Immature natural killer cell (primary cell): Measurements from ENCODE around the gene USO1. TPM values are rescaled to one million over a fixed set of nuclear protein-coding genes. Genes with fewer than 3 reads are reported as not detected.
"Not testable (repeated sequence)": the region's sequence is repeated elsewhere in the genome, so short reads cannot be mapped to it uniquely, and the experiment has no call there.

Experiments used
- DNase-seq, 3 donors: peaks; one replicate each; pipeline ENCODE4 v3.0.0; 2022; ENCODE audit warnings: mixed read lengths in 1 of 3
- H3K27ac Mint-ChIP-seq, 6 donors: one replicate each; pipeline ENCODE4 v1.8.0; 2020; ENCODE audit warnings: mixed read lengths in 6 of 6, mild to moderate bottlenecking in 5 of 6, inconsistent platforms in 4 of 6, moderate library complexity in 3 of 6
- H3K27me3 Mint-ChIP-seq, 3 donors: one replicate each; pipeline ENCODE4 v1.8.0; 2020 to 2021; ENCODE audit warnings: low read depth in 3 of 3, mild to moderate bottlenecking in 3 of 3, mixed read lengths in 3 of 3, moderate library complexity in 3 of 3, inconsistent platforms in 1 of 3
- H3K36me3 Mint-ChIP-seq, 3 donors: one replicate each; pipeline ENCODE4 v1.8.0; 2020; ENCODE audit warnings: mixed read lengths in 3 of 3, inconsistent platforms in 2 of 3, mild to moderate bottlenecking in 2 of 3
- H3K4me1 Mint-ChIP-seq, 2 donors: one replicate each; pipeline ENCODE4 v1.8.0; 2020; ENCODE audit warnings: inconsistent platforms in 2 of 2, mild to moderate bottlenecking in 2 of 2, mixed read lengths in 2 of 2, moderate library complexity in 1 of 2
- H3K4me3 Mint-ChIP-seq, 5 donors: one replicate each; pipeline ENCODE4 v1.8.0; 2020; ENCODE audit warnings: mild to moderate bottlenecking in 5 of 5, mixed read lengths in 5 of 5, inconsistent platforms in 3 of 5, moderate library complexity in 3 of 5
- H3K9me3 Mint-ChIP-seq, 6 donors: one replicate each; pipeline ENCODE4 v1.8.0; 2020; ENCODE audit warnings: mild to moderate bottlenecking in 6 of 6, mixed read lengths in 6 of 6, inconsistent platforms in 4 of 6, moderate library complexity in 3 of 6
- polyA plus RNA-seq, 3 donors: library from polyadenylated mRNA; unstranded; fragments of 300-500 nt; fragmentation: Illumina TruSeq; gene quantifications; one replicate each; pipeline ENCODE4 v1.2.3, GENCODE V29; 2021

The USO1 gene
- polyA plus RNA-seq, 3 donors from 2014 or later = 29.0 to 46.4 (median 36.8) TPM

DNA sequence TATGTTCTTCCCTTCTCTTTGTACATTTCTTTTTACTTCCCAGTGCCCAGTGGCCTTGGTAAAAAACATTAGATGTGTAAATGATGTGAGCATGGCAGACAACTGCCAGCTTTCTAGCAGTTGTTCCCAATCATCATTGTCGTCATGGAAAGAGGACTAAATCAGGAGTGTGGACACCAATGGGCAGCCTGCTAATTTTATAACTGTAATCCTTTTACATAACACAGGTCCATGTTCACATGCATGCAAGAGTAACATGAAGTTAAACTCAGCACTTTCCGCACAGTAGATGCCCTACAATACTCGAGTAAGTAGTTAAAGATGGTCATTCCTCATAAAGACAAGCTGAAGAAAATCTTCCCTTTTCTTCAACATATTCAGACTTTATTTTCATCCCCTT is 27.8 kb upstream of the USO1 start:
- H3K9me3 Mint-ChIP-seq = no peaks in the 10 kb centered on the region
- peak overlapping the region in 1 of 6 donors; percentile 34 for H3K27ac Mint-ChIP-seq
- peaks cover 0 to 4% (median 0%) of the 10 kb centered on the region in 3 donors for H3K36me3 Mint-ChIP-seq
- no peak for DNase-seq
- H3K4me1 Mint-ChIP-seq = peaks cover 20% of the 10 kb centered on the region in 2 donors
- H3K27me3 Mint-ChIP-seq = peaks cover 0 to 2% (median 0%) of the 10 kb centered on the region in 3 donors
- no peak overlapping the region for H3K4me3 Mint-ChIP-seq

DNA sequence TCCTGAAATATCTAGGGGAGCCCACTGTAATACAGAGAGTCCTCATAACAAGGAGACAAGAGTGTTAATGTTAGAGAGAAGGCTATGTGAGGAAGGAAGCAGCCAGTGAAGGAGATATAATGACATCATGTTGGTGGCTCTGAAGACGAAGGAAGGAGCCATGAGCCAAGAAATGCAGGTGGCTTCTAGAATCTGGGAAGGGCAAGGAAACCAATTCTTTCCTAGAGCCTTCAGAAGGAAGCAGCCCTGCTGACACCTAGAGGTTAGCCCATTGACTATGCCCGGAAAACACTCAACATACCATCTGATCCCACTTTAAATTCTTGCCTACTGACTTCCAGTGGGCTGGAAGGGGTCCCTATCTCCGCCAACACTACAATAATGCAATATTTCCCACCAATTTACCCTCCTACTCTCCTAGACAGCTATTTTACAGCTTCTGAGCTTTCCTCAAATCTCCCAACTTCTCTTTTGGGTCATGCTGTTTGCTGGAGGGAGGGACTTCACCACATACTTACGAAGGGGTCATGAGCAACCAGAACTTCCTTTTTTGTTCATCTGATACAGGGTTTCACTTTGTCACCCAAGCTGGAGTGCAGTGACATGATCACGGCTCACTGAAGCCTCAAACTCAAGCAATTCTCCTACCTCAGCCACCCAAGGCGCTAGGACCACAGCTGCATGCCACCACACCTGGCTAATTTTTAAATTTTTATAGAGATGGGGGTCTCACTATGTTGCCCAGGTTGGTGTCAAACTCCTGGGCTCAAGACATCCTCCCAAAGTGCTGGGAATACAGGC is 26.0 kb upstream of the USO1 start:
- H3K4me3 Mint-ChIP-seq = peak overlapping the region; percentile 42 to 84 (median 69)
- H3K27ac Mint-ChIP-seq = peak overlapping the region; percentile 71 to 97 (median 92)
- H3K4me1 Mint-ChIP-seq = peaks cover 20% of the 10 kb centered on the region in 2 donors
- H3K36me3 Mint-ChIP-seq = peaks cover 0 to 4% (median 0%) of the 10 kb centered on the region in 3 donors
- H3K27me3 Mint-ChIP-seq = peaks cover 0 to 2% (median 0%) of the 10 kb centered on the region in 3 donors
- peak; percentile 22 to 46 (median 40) for DNase-seq
- H3K9me3 Mint-ChIP-seq = no peaks in the 10 kb centered on the region

- H3K9me3 Mint-ChIP-seq = no peaks in the 10 kb centered on the region
- H3K36me3 Mint-ChIP-seq = peaks cover 0 to 2% (median 0%) of the 10 kb centered on the region in 3 donors
- H3K4me3 Mint-ChIP-seq = peak overlapping the region; percentile 42 to 84 (median 69)
- H3K27ac Mint-ChIP-seq = peak overlapping the region; percentile 71 to 97 (median 92)
- peak in 1 of 3 donors; percentile 7 for DNase-seq
- peaks cover 20% of the 10 kb centered on the region in 2 donors for H3K4me1 Mint-ChIP-seq
- peaks cover 0 to 2% (median 0%) of the 10 kb centered on the region in 3 donors for H3K27me3 Mint-ChIP-seq
These were observed 25.5 kb upstream of the USO1 start for GRCh38 chr4:75698963-75699228.

- no peaks in the 10 kb centered on the region for H3K36me3 Mint-ChIP-seq
- H3K4me3 Mint-ChIP-seq = peak overlapping the region in 4 of 5 donors; percentile 42 to 84 (median 71)
- H3K4me1 Mint-ChIP-seq = peaks cover 20% of the 10 kb centered on the region in 2 donors
- DNase-seq = no peak
- H3K27ac Mint-ChIP-seq = peak overlapping the region; percentile 71 to 97 (median 92)
- peaks cover 0 to 2% (median 0%) of the 10 kb centered on the region in 3 donors for H3K27me3 Mint-ChIP-seq
- no peaks in the 10 kb centered on the region for H3K9me3 Mint-ChIP-seq
These were observed 25.1 kb upstream of the USO1 start for GRCh38 chr4:75699299-75699698.

GRCh38 chr4:75702919-75703411 is 21.4 kb upstream of the USO1 start:
- H3K4me1 Mint-ChIP-seq = peaks cover 16 to 17% of the 10 kb centered on the region in 2 donors
- H3K27me3 Mint-ChIP-seq = peaks cover 0 to 2% (median 2%) of the 10 kb centered on the region in 3 donors
- peak overlapping the region in 1 of 6 donors; percentile 12 for H3K27ac Mint-ChIP-seq
- no peaks in the 10 kb centered on the region for H3K9me3 Mint-ChIP-seq
- no peaks in the 10 kb centered on the region for H3K36me3 Mint-ChIP-seq
- no peak for DNase-seq
- no peak overlapping the region for H3K4me3 Mint-ChIP-seq

- H3K4me1 Mint-ChIP-seq = no peaks in the 10 kb centered on the region
- no peaks in the 10 kb centered on the region for H3K36me3 Mint-ChIP-seq
- H3K27me3 Mint-ChIP-seq = peaks cover 0 to 2% (median 2%) of the 10 kb centered on the region in 3 donors
- H3K27ac Mint-ChIP-seq = no peak overlapping the region
- H3K9me3 Mint-ChIP-seq = no peaks in the 10 kb centered on the region
- H3K4me3 Mint-ChIP-seq = no peak overlapping the region
- no peak for DNase-seq
These were observed 19.0 kb upstream of the USO1 start for GRCh38 chr4:75705198-75705977.

DNA sequence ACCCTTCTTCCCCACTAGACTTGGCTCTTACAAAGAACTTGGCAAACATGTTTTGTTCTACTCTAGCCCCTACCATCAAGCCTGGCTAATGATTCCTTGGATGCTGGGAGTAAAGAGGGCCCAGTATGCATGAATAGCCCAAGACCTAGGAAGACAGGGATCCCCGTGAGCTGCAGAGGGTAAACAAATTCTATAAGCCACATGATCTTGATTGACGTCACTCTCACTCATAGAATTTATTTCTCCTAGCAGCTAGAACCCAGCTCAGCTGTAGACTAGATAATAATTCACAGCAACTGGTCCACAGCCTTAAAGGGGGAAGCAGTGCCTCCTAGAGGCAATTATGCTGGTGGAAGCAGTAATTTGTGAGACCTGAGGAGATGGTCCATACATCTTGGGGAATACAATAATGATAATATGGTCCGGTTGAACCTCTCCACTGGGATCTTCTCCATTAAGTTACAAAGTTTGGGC is 16.1 kb upstream of the USO1 start:
- DNase-seq = peak; percentile 34 to 64 (median 44)
- peak overlapping the region in 1 of 6 donors; percentile 3 for H3K27ac Mint-ChIP-seq
- H3K4me1 Mint-ChIP-seq = no peaks in the 10 kb centered on the region
- no peaks in the 10 kb centered on the region for H3K36me3 Mint-ChIP-seq
- no peak overlapping the region for H3K4me3 Mint-ChIP-seq
- peaks cover 0 to 2% (median 0%) of the 10 kb centered on the region in 3 donors for H3K27me3 Mint-ChIP-seq
- no peaks in the 10 kb centered on the region for H3K9me3 Mint-ChIP-seq

- DNase-seq = no peak
- Mint-ChIP-seq H3K9me3 (no peaks in the 10 kb centered on the region), H3K36me3 (no peaks in the 10 kb centered on the region), H3K4me3 (no peak overlapping the region), H3K27me3 (peaks cover 0 to 2% (median 0%) of the 10 kb centered on the region in 3 donors), H3K27ac (no peak overlapping the region), H3K4me1 (no peaks in the 10 kb centered on the region)
These were observed 14.1 kb upstream of the USO1 start for GRCh38 chr4:75710246-75710645.

DNA sequence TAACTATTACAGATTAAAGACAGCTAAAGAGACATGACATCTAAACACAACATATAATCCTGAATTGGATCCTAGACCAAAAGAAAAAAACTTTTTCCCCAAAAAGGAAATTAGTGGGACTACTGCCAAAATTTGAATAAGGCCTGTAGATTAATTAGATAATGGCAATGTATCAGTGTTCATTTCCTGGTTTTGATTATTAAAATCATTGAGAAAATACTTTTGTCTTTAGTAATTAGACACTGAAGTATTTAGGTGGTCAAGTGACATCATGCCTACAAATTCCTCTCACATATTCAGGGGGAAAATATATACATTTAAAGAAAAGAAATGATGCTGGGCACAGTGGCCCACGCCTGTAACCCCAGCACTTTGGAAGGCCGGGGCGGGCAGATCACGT is 10.4 kb upstream of the USO1 start:
- Mint-ChIP-seq H3K4me1 (no peaks in the 10 kb centered on the region), H3K27ac (no peak overlapping the region), H3K36me3 (peaks cover 3 to 4% (median 4%) of the 10 kb centered on the region in 3 donors), H3K9me3 (no peaks in the 10 kb centered on the region), H3K27me3 (peaks cover 0 to 1% (median 0%) of the 10 kb centered on the region in 3 donors), H3K4me3 (no peak overlapping the region)
- no peak for DNase-seq

- no peaks in the 10 kb centered on the region for H3K4me1 Mint-ChIP-seq
- H3K27ac Mint-ChIP-seq = no peak overlapping the region
- peaks cover 3 to 4% (median 4%) of the 10 kb centered on the region in 3 donors for H3K36me3 Mint-ChIP-seq
- H3K9me3 Mint-ChIP-seq = no peaks in the 10 kb centered on the region
- no peak overlapping the region for H3K4me3 Mint-ChIP-seq
- no peak for DNase-seq
- peaks cover 0 to 1% (median 0%) of the 10 kb centered on the region in 3 donors for H3K27me3 Mint-ChIP-seq
These were observed 9.7 kb upstream of the USO1 start for GRCh38 chr4:75714704-75715103.

GRCh38 chr4:75715105-75715799 is 9.1 kb upstream of the USO1 start:
- DNase-seq = no peak
- H3K4me1 Mint-ChIP-seq = no peaks in the 10 kb centered on the region
- H3K9me3 Mint-ChIP-seq = no peaks in the 10 kb centered on the region
- no peak overlapping the region for H3K4me3 Mint-ChIP-seq
- no peak overlapping the region for H3K27ac Mint-ChIP-seq
- H3K36me3 Mint-ChIP-seq = peaks cover 3 to 4% (median 4%) of the 10 kb centered on the region in 3 donors
- peaks cover 0 to 1% (median 0%) of the 10 kb centered on the region in 3 donors for H3K27me3 Mint-ChIP-seq

DNA sequence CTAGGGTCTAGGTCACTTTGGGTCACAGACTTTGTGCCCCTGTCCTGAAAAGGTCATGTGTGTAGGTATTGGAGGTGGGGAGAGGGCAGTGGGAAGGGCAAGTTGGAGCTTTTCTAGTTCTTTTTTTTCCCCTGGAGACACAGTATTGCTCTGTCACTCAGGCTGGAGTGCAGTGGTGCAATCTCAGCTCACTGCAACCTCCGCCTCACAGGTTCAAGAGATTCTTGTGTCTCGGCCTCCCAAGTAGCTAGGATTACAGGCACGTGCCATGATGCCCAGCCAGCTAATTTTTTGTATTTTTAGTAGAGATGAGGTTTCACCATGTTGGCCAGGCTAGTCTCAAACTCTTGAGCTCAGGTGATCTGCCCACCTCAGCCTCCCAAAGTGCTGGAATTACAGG is 8.3 kb upstream of the USO1 start:
- not testable (repeated sequence) for H3K4me1 Mint-ChIP-seq, H3K36me3 Mint-ChIP-seq, H3K4me3 Mint-ChIP-seq, DNase-seq, H3K27me3 Mint-ChIP-seq, H3K9me3 Mint-ChIP-seq
- peak overlapping the region in 1 of 6 donors; percentile 5 for H3K27ac Mint-ChIP-seq

DNA sequence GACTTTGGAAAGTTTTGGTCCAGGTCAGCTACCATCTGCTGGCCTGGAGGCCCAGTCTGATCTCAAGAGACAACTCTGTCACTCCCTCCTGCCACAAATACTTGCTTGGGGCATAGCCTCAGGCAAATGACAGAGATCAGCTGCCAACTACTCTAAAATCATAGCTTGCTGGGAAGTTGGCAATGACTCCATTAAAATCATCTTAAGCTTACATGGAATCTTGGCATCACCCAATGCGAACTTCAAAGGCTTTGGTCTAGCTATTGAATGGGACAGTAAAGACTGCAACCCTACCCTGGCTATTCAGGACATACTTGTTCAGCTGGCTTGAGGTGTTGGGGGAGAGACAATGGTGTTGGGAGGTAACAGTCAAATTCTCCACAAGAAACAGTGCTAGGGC is 7.0 kb upstream of the USO1 start:
- H3K4me1 Mint-ChIP-seq = no peaks in the 10 kb centered on the region
- no peaks in the 10 kb centered on the region for H3K9me3 Mint-ChIP-seq
- no peak for DNase-seq
- H3K36me3 Mint-ChIP-seq = peaks cover 3 to 6% (median 4%) of the 10 kb centered on the region in 3 donors
- H3K4me3 Mint-ChIP-seq = no peak overlapping the region
- no peak overlapping the region for H3K27ac Mint-ChIP-seq
- peaks cover 0 to 1% (median 0%) of the 10 kb centered on the region in 3 donors for H3K27me3 Mint-ChIP-seq
